GM12878 (cell line): ENCODE data around the gene HOTAIR. TPM values are rescaled to one million over a fixed set of nuclear protein-coding genes. Genes with fewer than 3 reads are reported as not detected.

Experiments
- ATF7 ChIP-seq: fragments of 450-650 bp; IDR thresholded peaks from 2 replicates; pipeline ENCODE4 v1.6.1; 2016; ENCODE audit warnings: low read depth, mild to moderate bottlenecking
- BCL3 ChIP-seq: IDR thresholded peaks from 2 replicates; pipeline ENCODE4 v1.6.1; 2011; ENCODE audit warnings: borderline replicate concordance, low read depth, mild to moderate bottlenecking, moderate library complexity, low read length; ENCODE audit not compliant: insufficient read depth, poor library complexity, severe bottlenecking
- CBFB ChIP-seq: IDR thresholded peaks from 2 replicates; pipeline ENCODE4 v1.6.1; 2016; ENCODE audit warnings: antibody characterized with exemption, low read depth
- EED ChIP-seq: sonication (generic); IDR thresholded peaks from 2 replicates; pipeline ENCODE4 v1.6.1; 2016; ENCODE audit warnings: antibody characterized with exemption, low read depth
- EP300 ChIP-seq, 2 experiments: fragments of 150-350 bp in 1 of 2; IDR thresholded peaks; 2 replicates each; pipeline ENCODE4 v1.6.1; 2011 to 2012; ENCODE audit warnings: low read depth in 2 of 2, low read length in 2 of 2, borderline replicate concordance in 1 of 2, improper control_type of control experiment in 1 of 2, inconsistent platforms in 1 of 2; ENCODE audit not compliant: control insufficient read depth in 1 of 2
- ETV6 ChIP-seq, 2 experiments: fragments of 450-650 bp in 1 of 2; IDR thresholded peaks in 1 of 2; conservative IDR thresholded peaks in 1 of 2; 2 replicates each; pipeline ENCODE4 v1.6.1; 2014; ENCODE audit warnings: antibody characterized with exemption in 1 of 2, borderline replicate concordance in 1 of 2, low read depth in 1 of 2, mild to moderate bottlenecking in 1 of 2, moderate library complexity in 1 of 2
- EZH2 ChIP-seq: IDR thresholded peaks from 2 replicates; pipeline ENCODE4 v1.6.1; 2012; ENCODE audit warnings: low read depth, mild to moderate bottlenecking, control low read depth, inconsistent platforms, low read length, borderline replicate concordance; ENCODE audit not compliant: control insufficient read depth
- HCFC1 ChIP-seq: fragments of 150-350 bp; IDR thresholded peaks from 2 replicates; pipeline ENCODE4 v1.6.1; 2014; ENCODE audit warnings: low read length
- HDAC6 ChIP-seq: fragments of 200-600 bp; sonication (generic); IDR thresholded peaks from one replicate; pipeline ENCODE4 v1.8.0; 2017; ENCODE audit warnings: antibody characterized with exemption; ENCODE audit not compliant: unreplicated experiment
- MTA3 ChIP-seq: IDR thresholded peaks from 2 replicates; pipeline ENCODE4 v1.6.1; 2012; ENCODE audit warnings: low read length, inconsistent platforms, borderline replicate concordance
- MYB ChIP-seq: fragments of 150-350 bp; IDR thresholded peaks from 2 replicates; pipeline ENCODE4 v1.6.1; 2014; ENCODE audit warnings: mild to moderate bottlenecking, low read depth, low read length, borderline replicate concordance
- NFYB ChIP-seq: IDR thresholded peaks from 2 replicates; pipeline ENCODE4 v1.6.1; 2011; ENCODE audit warnings: low read depth, mild to moderate bottlenecking, low read length, improper control_type of control experiment, moderate library complexity; ENCODE audit not compliant: insufficient read depth
- PBX3 ChIP-seq: IDR thresholded peaks from 2 replicates; pipeline ENCODE4 v1.6.1; 2011; ENCODE audit warnings: mild to moderate bottlenecking, low read depth, low read length, moderate library complexity; ENCODE audit not compliant: insufficient replicate concordance
- POLR2AphosphoS2 ChIP-seq: IDR thresholded peaks from 2 replicates; pipeline ENCODE4 v1.6.1; 2011; ENCODE audit warnings: low read depth, mild to moderate bottlenecking, low read length, improper control_type of control experiment, moderate library complexity
- RAD51 ChIP-seq: fragments of 450-650 bp; IDR thresholded peaks from 2 replicates; pipeline ENCODE4 v1.6.1; 2016; ENCODE audit warnings: moderate library complexity, mild to moderate bottlenecking, inconsistent platforms
- RCOR1 ChIP-seq: conservative IDR thresholded peaks from 2 replicates; pipeline ENCODE4 v1.6.1; 2012; ENCODE audit warnings: low read depth, low read length, improper control_type of control experiment
- SUPT20H ChIP-seq: IDR thresholded peaks from 2 replicates; pipeline ENCODE4 v1.6.1; 2011; ENCODE audit warnings: low read depth, mild to moderate bottlenecking, low read length, moderate library complexity, borderline replicate concordance; ENCODE audit not compliant: control insufficient read depth
- USF2 ChIP-seq: IDR thresholded peaks from 2 replicates; pipeline ENCODE4 v1.6.1; 2011; ENCODE audit warnings: low read depth, low read length, improper control_type of control experiment, borderline replicate concordance
- ZNF217 ChIP-seq: fragments of 450-650 bp; IDR thresholded peaks from 2 replicates; pipeline ENCODE4 v1.6.1; 2017; ENCODE audit warnings: antibody characterized with exemption, mild to moderate bottlenecking
- ZNF274 ChIP-seq: IDR thresholded peaks from one replicate; pipeline ENCODE4 v1.8.0; 2011; ENCODE audit not compliant: insufficient read length, insufficient read depth
- ZSCAN29 ChIP-seq: fragments of 450-650 bp; IDR thresholded peaks from 2 replicates; pipeline ENCODE4 v1.6.1; 2017; ENCODE audit warnings: mild to moderate bottlenecking, moderate library complexity
- polyA plus RNA-seq, 11 experiments: library from polyadenylated mRNA; depleted of rRNA in 4 of 11; unstranded in 6 of 11; stranded (reverse) in 5 of 11; fragments of >200 nt; fragmentation: Nextera tagmentation in 4 of 11; fragmentation: Illumina TruSeq in 1 of 11; extraction: Ambion mirVana in 4 of 11; extraction: Trizol in 1 of 11; gene quantifications; 1 replicate in 1 of 11; 2 replicates in 10 of 11; pipeline versions ENCODE4 v1.2.1 to v1.2.3, GENCODE V29; 2011 to 2016; ENCODE audit warnings: inconsistent platforms in 2 of 11, missing spikeins in 2 of 11, low read depth in 1 of 11
- total RNA-seq, 4 experiments: library from RNA; depleted of rRNA in 3 of 4; stranded (reverse); fragments of >200 nt in 3 of 4; fragmentation: Illumina TruSeq in 1 of 4; extraction: Trizol in 1 of 4; gene quantifications; 2 replicates each; pipeline versions ENCODE4 v1.2.1 to v1.2.3, GENCODE V29; 2013 to 2021

The HOTAIR gene
- total and polyA plus RNA-seq, 10 of the 15 experiments (the other 5 are each of a cell fraction or from before 2014, with no cell fraction given): not detected

- TF ChIP-seq NFYB (no peak), POLR2AphosphoS2 (no peak), RCOR1 (no peak), HCFC1 (no peak), PBX3 (peak; percentile 42), ZSCAN29 (no peak), SUPT20H (no peak), CBFB (no peak), EZH2 (peak; percentile 8; the same call in 1 of the 2 replicates), USF2 (peak; percentile 34; the same call in 1 of the 2 replicates), ZNF217 (no peak), MYB (no peak), ATF7 (peak; percentile 26; the same call in 1 of the 2 replicates), RAD51 (peak; percentile 88), EP300 (IDR thresholded peaks at IDR 0.05; ENCODE audit: borderline replicate concordance in 1 of 2, control insufficient read depth in 1 of 2, low read depth in 2 of 2, low read length in 2 of 2) (no peak), BCL3 (no peak), ETV6 (conservative IDR thresholded peaks at IDR 0.05 in 1 of 2, IDR thresholded peaks at IDR 0.05 in 1 of 2; ENCODE audit: borderline replicate concordance in 1 of 2, low read depth in 1 of 2) (no peak), MTA3 (no peak), EED (no peak), HDAC6 (no peak), ZNF274 (no peak)
These were observed 24.9 kb upstream of the HOTAIR start (continued) for GRCh38 chr12:53999559-54000115.
